GM19395 (cell line): ENCODE results near the gene OGG1.
"Not testable (repeated sequence)": the region's sequence is repeated elsewhere in the genome, so short reads cannot be mapped to it uniquely, and the experiment has no call there.

ENCODE experiments used
- ATAC-seq: cut with Tn5 transposase; IDR thresholded peaks from one replicate; pipeline ENCODE4 v1.9.1; 2021; ENCODE audit warnings: mild to moderate bottlenecking, moderate library complexity; ENCODE audit not compliant: unreplicated experiment

OGG1 gene

DNA sequence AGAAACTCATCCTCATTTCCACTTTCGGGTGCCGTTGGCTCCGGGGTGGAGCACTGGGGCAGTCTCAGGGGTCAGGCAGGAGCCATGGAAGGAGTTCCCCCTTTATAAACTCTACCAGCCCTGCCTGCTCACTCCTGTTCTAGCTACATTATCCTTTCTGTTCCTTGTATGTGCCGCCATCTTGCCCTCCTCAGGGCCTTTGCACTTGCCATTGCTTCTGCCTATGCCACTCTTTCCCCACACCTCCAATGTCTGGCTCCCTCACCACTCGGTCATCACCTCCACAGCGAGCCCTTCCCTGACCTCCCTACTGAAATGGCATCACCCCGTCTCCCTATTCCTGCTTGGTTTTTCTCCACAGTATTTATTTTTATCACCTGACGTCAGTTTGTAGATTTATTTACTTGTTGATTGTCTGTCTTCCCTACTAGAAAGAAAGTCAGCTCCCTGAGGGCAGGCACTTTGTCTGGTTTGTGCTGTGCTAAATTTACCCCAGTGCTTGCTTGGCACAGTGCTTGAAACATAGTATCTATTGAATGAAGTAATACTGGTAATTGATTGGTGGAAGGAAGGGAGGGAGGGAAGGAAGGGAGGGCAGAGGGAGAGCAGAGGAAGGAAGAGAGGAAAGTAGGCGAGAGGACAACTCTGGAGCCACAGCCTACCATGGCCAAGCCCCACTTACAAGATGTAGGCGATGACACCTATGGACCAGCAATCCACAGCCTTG is 11.2 kb downstream of the OGG1 start:
- ATAC-seq, result no peak

DNA sequence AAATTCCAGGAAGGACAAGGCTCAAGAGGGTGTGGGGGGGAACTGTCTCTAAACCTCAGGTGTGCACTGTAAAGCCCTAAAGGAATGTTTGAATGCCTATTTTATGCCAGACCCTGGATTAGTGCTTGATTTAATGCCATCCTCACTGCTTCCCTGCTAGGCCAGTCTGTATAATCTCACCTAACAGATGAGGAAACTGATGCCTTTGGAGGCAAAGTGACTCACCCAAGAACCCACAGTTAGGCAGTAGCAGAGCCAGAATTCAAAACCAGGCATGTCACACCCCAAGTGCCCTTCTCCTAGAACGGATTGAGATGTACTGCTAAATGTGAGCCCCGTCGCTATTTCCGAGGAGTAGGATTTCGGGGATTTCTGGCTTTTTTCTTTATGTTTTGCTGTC is 12.2 kb downstream of the OGG1 start:
- ATAC-seq, result no peak

- ATAC-seq, result no peak
Measured at GRCh38 chr3:9762871-9763270, 13.1 kb downstream of the OGG1 start.

- no peak for ATAC-seq
Measured at GRCh38 chr3:9765865-9766264, 16.1 kb downstream of the OGG1 start.

GRCh38 chr3:9767418-9767817 is 17.7 kb downstream of the OGG1 start:
- ATAC-seq, result no peak

GRCh38 chr3:9768141-9768775 is 18.5 kb downstream of the OGG1 start:
- no peak for ATAC-seq

DNA sequence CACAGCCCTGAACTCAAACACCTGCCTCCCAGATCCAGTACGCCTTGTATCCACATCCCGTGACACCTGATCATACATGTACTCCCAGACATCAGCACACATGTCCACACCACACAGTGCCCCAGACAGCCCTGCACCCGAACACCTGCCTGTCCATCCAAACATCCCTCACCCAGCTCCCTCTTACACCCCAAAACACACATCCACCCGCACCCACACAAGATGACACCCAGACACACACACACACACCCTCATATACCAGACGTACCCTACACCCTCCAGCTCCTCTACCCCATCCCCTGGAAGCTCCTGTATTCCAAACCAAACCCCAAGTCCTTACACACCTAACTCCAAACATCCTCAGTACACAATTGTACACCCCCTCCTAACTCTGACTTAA is 19.3 kb downstream of the OGG1 start:
- no peak for ATAC-seq

DNA sequence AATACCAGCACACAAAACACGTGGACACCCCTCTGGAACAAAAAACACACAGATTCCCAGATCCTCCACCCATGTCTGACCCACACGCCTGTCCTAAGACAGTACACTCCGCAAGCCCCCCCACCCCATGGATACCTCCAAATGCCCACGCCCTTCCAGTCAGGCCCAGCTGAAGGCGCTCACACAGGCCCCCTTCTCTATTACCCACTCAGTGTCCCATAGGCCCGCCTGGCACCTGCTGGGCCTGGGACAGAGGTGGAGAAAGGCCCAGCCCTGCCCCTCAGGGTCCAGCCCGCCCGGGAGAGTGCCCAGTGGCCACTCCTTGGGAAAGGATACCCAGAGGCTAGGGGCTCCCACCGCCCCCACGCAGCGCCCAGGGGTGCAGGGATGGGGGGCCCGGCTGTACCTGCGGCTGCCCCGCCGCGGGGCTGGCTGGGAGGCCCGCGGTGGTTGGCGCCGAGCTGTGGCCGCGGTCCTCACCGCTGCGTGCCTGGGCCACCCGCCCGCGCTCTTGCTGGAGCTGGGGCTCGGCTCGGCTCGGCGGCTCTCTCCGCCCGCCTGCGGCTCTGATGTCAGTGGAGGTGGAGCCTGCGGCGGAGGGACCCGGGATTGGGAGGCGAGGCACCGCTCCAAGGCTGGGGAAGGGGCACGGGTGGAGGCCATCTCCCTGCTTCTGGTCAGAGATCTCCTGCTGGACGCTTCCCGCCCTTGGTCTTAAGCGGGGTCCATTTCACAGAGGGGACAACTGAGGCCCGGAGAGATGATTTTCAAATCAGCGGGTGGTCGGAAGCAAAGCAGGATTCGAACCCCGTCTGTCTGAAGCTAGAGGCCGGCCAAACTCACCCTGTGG is 19.9 kb downstream of the OGG1 start, which contains the start of gene CAMK1:
Gene CAMK1, minus strand, starts transcription at position 522 of the 850 bp plus-strand sequence. CDS start 2,198 bp downstream, outside the sequence.
- no peak for ATAC-seq

DNA sequence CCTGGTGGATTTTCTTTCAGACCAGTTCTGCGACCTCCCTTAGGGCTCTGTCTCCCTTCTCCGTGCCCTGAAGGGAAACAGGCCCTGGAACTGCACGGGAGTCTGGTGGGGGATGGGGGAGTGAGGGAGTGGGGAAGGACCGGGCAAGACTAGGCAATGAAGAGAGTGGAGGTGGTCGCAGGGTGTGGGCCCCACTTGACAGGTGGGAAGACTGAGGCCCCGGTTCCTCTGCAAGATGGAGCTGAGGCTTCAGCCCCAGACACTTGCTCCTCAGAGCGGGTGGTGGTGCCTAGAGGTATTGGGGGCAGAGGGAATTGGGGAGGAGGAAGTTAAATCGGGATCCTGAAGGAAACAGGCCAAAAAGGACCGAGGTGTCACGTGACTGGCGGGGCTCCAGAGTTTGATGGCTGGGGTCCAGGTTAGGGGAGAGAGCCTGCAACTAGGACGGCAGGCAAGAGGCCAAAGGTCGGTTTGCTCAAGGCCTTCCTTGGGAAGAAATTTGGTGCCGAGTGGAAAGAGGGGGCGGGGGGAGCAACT is 20.6 kb downstream of the OGG1 start:
- ATAC-seq, result no peak

GRCh38 chr3:9771007-9771406 is 21.3 kb downstream of the OGG1 start:
- ATAC-seq, result not testable (repeated sequence)

DNA sequence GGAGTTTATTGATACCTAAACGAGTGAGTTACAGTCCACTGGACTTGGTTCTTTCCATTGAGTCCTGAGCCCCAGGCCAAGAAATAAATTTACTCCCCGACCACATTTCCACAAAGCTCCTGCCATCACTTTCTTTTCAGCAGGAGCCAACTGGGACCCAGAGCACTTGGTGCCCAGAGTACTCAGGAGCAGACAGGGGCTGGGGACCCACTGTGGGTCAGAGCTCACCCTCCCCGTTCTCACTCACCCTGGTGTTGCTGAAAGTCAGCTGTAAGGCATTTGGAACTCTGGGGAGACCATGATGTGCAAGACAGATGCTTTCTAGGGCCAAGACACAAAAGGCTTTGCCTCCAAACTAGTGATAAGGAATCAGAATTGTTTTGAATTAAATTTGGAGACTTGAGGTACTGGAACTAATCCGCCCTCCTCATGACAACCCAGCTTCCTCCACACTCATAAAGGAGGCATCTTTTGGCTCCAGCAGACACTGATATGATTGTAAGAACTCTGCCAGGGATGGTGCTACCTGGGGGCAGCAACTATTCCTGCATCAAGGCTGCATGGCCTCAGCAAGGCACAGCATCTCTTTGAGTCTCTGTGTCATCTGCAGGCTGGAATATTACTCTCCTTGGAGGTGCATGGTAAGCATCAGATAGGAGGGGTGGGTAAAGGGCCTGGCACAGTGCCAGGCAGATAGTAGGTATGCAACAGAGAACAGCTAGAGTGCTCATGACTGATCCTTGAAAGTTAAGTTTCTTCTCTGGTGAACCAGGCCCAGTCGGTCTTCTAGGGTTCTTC is 27.3 kb downstream of the OGG1 start:
- no peak for ATAC-seq

- ATAC-seq, result no peak
Measured at GRCh38 chr3:9777694-9778021, 27.9 kb downstream of the OGG1 start.

DNA sequence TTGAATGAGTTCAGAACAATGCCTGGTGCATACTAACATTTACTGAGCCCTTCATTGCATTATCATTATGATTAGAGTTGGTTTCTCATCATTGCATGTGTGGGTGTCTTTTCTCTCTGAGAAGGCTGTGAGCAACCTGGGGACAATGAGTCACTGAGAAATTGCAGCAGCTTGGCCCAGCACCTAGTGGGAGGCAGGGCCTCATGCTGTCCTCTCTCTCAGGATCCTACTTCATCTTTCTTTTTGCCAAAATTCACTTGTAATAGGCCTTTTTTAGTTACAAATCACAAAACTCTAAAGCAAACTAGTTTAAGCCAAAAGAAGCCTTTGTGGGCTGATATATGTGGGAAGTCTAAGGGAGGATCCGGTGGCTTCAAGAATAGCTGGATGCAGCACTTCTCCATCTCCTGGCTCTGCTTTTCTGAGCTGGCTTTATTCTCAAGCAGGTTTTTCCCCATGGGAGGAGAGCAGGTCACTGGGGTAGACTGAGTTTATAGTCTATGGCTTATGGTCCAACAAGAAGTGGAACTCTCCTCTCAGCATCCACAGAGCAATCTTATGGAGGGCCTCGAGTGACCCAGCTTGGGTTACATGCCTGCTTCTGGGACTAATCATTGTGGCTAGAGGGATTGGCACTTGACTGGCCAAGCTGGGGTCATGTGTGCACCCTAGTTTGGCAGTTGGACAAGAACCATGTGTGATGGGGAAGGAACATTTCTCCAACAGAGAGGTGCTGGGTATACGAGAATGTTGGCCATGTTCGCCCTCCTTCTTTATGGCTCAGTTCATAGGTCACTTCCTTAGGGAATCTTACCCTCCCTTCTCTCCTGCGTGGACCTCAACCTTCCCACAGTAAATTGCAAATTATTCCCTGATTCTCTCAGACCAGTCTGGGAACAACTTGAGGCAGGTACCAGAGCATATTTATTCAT is 28.7 kb downstream of the OGG1 start:
- no peak for ATAC-seq

DNA sequence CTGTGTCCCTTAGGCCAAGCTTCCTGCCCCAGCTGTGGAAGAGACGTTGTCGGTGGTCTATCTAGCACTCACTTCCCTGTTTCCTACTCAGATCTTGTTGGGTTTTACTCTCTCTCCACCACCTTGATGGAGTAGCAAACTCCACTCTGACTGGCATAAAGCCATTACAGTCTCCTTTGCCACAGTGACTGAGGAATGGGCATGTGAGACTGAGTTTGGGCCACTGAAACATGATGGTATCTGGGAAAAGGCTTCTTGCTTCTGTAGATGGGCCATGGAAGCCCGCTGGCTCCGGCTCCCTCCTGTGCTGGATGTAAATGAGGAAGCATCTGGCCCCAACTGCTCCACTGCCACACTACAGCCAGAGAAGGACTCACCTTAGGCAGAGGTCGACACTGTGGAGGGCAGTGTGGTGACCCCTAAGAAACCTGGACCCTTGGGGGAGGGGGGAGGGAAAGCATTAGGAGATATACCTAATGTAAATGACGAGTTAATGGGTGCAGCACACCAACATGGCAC is 29.4 kb downstream of the OGG1 start:
- ATAC-seq, result no peak

- peak; percentile 64 for ATAC-seq
Measured at GRCh38 chr3:9779721-9780457, 30.1 kb downstream of the OGG1 start.

- no peak for ATAC-seq
Measured at GRCh38 chr3:9780458-9780812, 30.7 kb downstream of the OGG1 start.

GRCh38 chr3:9780910-9781309 is 31.2 kb downstream of the OGG1 start:
- no peak for ATAC-seq

GRCh38 chr3:9781551-9781950 is 31.8 kb downstream of the OGG1 start:
- no peak for ATAC-seq
